CD4-positive, alpha-beta memory T cell (primary cell): ENCODE results near the gene UNCX. TPM values are rescaled to one million over a fixed set of nuclear protein-coding genes. Genes with fewer than 3 reads are reported as not detected.
"Not testable (repeated sequence)": the region's sequence is repeated elsewhere in the genome, so short reads cannot be mapped to it uniquely, and the experiment has no call there.

Source experiments
- CTCF ChIA-PET: fragments of 350-600 bp; sonication (Branson Sonifier 250); formaldehyde crosslinking; loops from one replicate; lab custom pipeline; 2021; ENCODE audit warnings: inconsistent platforms; ENCODE audit not compliant: partially characterized antibody; lab: Charles Lee
- POLR2A ChIA-PET: fragments of 350-600 bp; sonication (Branson Sonifier 250); formaldehyde crosslinking; loops from one replicate; lab custom pipeline; 2021; ENCODE audit not compliant: partially characterized antibody; lab: Charles Lee
- DNase-seq, 5 donors: peaks; one replicate each; pipeline versions ENCODE4 v3.0.0 to v3.0.0-alpha.2; 2020 to 2022; ENCODE audit warnings: mixed read lengths in 1 of 5
- H3K27ac ChIP-seq: one replicate; pipeline ENCODE4 v1.7.0; 2013; ENCODE audit warnings: low read depth, low read length
- H3K27me3 ChIP-seq: 2 replicates; pipeline ENCODE4 v1.7.0; 2013; ENCODE audit warnings: mild to moderate bottlenecking, low read length, moderate library complexity; ENCODE audit not compliant: insufficient read depth
- H3K36me3 ChIP-seq: 2 replicates; pipeline ENCODE4 v1.7.0; 2013; ENCODE audit warnings: mild to moderate bottlenecking, low read length, moderate library complexity; ENCODE audit not compliant: insufficient read depth
- H3K4me1 ChIP-seq: 2 replicates; pipeline ENCODE4 v1.7.0; 2013; ENCODE audit warnings: mild to moderate bottlenecking, low read length, moderate library complexity; ENCODE audit not compliant: insufficient read depth
- H3K4me3 ChIP-seq, 2 donors: one replicate each; pipeline ENCODE4 v1.7.0; 2013; ENCODE audit warnings: low read length in 2 of 2, mild to moderate bottlenecking in 1 of 2
- H3K9me3 ChIP-seq, 2 donors: one replicate each; pipeline ENCODE4 v1.7.0; 2013; ENCODE audit warnings: low read length in 2 of 2, control low read depth in 1 of 2; ENCODE audit not compliant: control insufficient read depth in 1 of 2
- H3K27ac Mint-ChIP-seq, 7 donors: one replicate each; pipeline ENCODE4 v1.8.0; 2020 to 2021; ENCODE audit warnings: mixed read lengths in 7 of 7, mild to moderate bottlenecking in 6 of 7, inconsistent platforms in 3 of 7, moderate library complexity in 3 of 7
- H3K27me3 Mint-ChIP-seq, 2 donors: one replicate each; pipeline ENCODE4 v1.8.0; 2020 to 2021; ENCODE audit warnings: mixed read lengths in 2 of 2
- H3K36me3 Mint-ChIP-seq, 2 donors: one replicate each; pipeline ENCODE4 v1.8.0; 2020 to 2021; ENCODE audit warnings: mixed read lengths in 2 of 2, inconsistent platforms in 1 of 2, mild to moderate bottlenecking in 1 of 2
- H3K4me1 Mint-ChIP-seq, 4 donors: one replicate each; pipeline ENCODE4 v1.8.0; 2020 to 2021; ENCODE audit warnings: mixed read lengths in 4 of 4, mild to moderate bottlenecking in 1 of 4
- H3K4me3 Mint-ChIP-seq, 8 donors: one replicate each; pipeline ENCODE4 v1.8.0; 2020 to 2021; ENCODE audit warnings: mixed read lengths in 8 of 8, mild to moderate bottlenecking in 7 of 8, moderate library complexity in 6 of 8, inconsistent platforms in 3 of 8
- H3K9me3 Mint-ChIP-seq, 8 donors: one replicate each; pipeline ENCODE4 v1.8.0; 2020 to 2021; ENCODE audit warnings: mixed read lengths in 8 of 8, mild to moderate bottlenecking in 5 of 8, inconsistent platforms in 3 of 8, moderate library complexity in 1 of 8
- intact Hi-C: fragments of 100-400 bp; cut with micrococcal nuclease; formaldehyde crosslinking; loops from one replicate; pipeline ENCODE4 v1.15.1; 2023
- polyA plus RNA-seq, 2 donors: library from polyadenylated mRNA; unstranded; fragments of 300-500 nt; fragmentation: Illumina TruSeq; gene quantifications; one replicate each; pipeline ENCODE4 v1.2.3, GENCODE V29; 2021
- total RNA-seq, 2 experiments: library from RNA; stranded (reverse); gene quantifications; one replicate each; pipeline ENCODE4 v1.2.3, GENCODE V29; 2021

UNCX gene
- total and polyA plus RNA-seq, 4 experiments from 2014 or later = not detected

GRCh38 chr7:1196441-1196840 lies 36.2 kb upstream of the UNCX start:
- H3K27me3 ChIP-seq, intact Hi-C loops: not testable (repeated sequence)
- H3K4me1 Mint-ChIP-seq = peaks cover 0 to 12% (median 8%) of the 10 kb centered on the region in 4 donors

GRCh38 chr7:1196950-1197349 lies 35.7 kb upstream of the UNCX start:
- H3K4me1 Mint-ChIP-seq = peaks cover 0 to 8% (median 5%) of the 10 kb centered on the region in 4 donors
- DNase-seq = no peak
- peaks cover 3% of the 10 kb centered on the region in 2 donors for H3K27me3 Mint-ChIP-seq
- H3K4me3 Mint-ChIP-seq = no peak overlapping the region
- no peaks in the 10 kb centered on the region for H3K27me3 ChIP-seq
- H3K27ac ChIP-seq = no peak overlapping the region
- H3K9me3 ChIP-seq = no peaks in the 10 kb centered on the region
- no peaks in the 10 kb centered on the region for H3K9me3 Mint-ChIP-seq
- no peaks in the 10 kb centered on the region for H3K36me3 ChIP-seq
- no peaks in the 10 kb centered on the region for H3K36me3 Mint-ChIP-seq
- no peak overlapping the region for H3K4me3 ChIP-seq
- intact Hi-C loops = no loop called here
- ChIA-PET POLR2A (no interaction called here), CTCF (no interaction called here)
- H3K4me1 ChIP-seq = peaks cover 6% of the 10 kb centered on the region
- H3K27ac Mint-ChIP-seq = no peak overlapping the region

More at GRCh38 chr7:1196441-1196840, 36.2 kb upstream of the UNCX start:
- DNase-seq, H3K4me3 ChIP-seq, H3K9me3 ChIP-seq, H3K27ac Mint-ChIP-seq, POLR2A ChIA-PET, H3K4me3 Mint-ChIP-seq, H3K9me3 Mint-ChIP-seq, H3K36me3 Mint-ChIP-seq, H3K36me3 ChIP-seq, H3K27ac ChIP-seq, CTCF ChIA-PET, H3K4me1 ChIP-seq, H3K27me3 Mint-ChIP-seq: not testable (repeated sequence)

- ChIA-PET CTCF (no interaction called here), POLR2A (no interaction called here)
- H3K4me3 Mint-ChIP-seq = no peak overlapping the region
- Histone ChIP-seq H3K36me3 (no peaks in the 10 kb centered on the region), H3K9me3 (no peaks in the 10 kb centered on the region), H3K4me1 (no peaks in the 10 kb centered on the region), H3K27ac (no peak overlapping the region), H3K4me3 (no peak overlapping the region), H3K27me3 (no peaks in the 10 kb centered on the region)
- H3K4me1 Mint-ChIP-seq = no peaks in the 10 kb centered on the region
- H3K27me3 Mint-ChIP-seq = peaks cover 1 to 5% of the 10 kb centered on the region in 2 donors
- DNase-seq = no peak
- no peaks in the 10 kb centered on the region for H3K9me3 Mint-ChIP-seq
- intact Hi-C loops = no loop called here
- H3K27ac Mint-ChIP-seq = no peak overlapping the region
- H3K36me3 Mint-ChIP-seq = no peaks in the 10 kb centered on the region
Observed at GRCh38 chr7:1197997-1198625, 34.6 kb upstream of the UNCX start.

- POLR2A ChIA-PET = no interaction called here
- H3K4me3 Mint-ChIP-seq = no peak overlapping the region
- intact Hi-C loops = no loop called here
- no peaks in the 10 kb centered on the region for H3K4me1 Mint-ChIP-seq
- no peak for DNase-seq
- no peak overlapping the region for H3K27ac ChIP-seq
- no peaks in the 10 kb centered on the region for H3K27me3 ChIP-seq
- no peaks in the 10 kb centered on the region for H3K9me3 Mint-ChIP-seq
- no peak overlapping the region for H3K4me3 ChIP-seq
- no peaks in the 10 kb centered on the region for H3K36me3 ChIP-seq
- no peaks in the 10 kb centered on the region for H3K4me1 ChIP-seq
- no peaks in the 10 kb centered on the region for H3K9me3 ChIP-seq
- no peak overlapping the region for H3K27ac Mint-ChIP-seq
- H3K36me3 Mint-ChIP-seq = no peaks in the 10 kb centered on the region
- CTCF ChIA-PET = no interaction called here
- peaks cover 3 to 6% of the 10 kb centered on the region in 2 donors for H3K27me3 Mint-ChIP-seq
Observed at GRCh38 chr7:1200045-1200444, 32.6 kb upstream of the UNCX start.

- Histone ChIP-seq H3K4me3 (no peak overlapping the region), H3K36me3 (no peaks in the 10 kb centered on the region), H3K9me3 (no peaks in the 10 kb centered on the region), H3K27ac (no peak overlapping the region), H3K4me1 (no peaks in the 10 kb centered on the region), H3K27me3 (no peaks in the 10 kb centered on the region)
- H3K27me3 Mint-ChIP-seq = peaks cover 3 to 6% of the 10 kb centered on the region in 2 donors
- intact Hi-C loops = no loop called here
- CTCF ChIA-PET = no interaction called here
- no peaks in the 10 kb centered on the region for H3K36me3 Mint-ChIP-seq
- POLR2A ChIA-PET = no interaction called here
- DNase-seq = no peak
- H3K4me3 Mint-ChIP-seq = no peak overlapping the region
- no peaks in the 10 kb centered on the region for H3K4me1 Mint-ChIP-seq
- no peaks in the 10 kb centered on the region for H3K9me3 Mint-ChIP-seq
- no peak overlapping the region for H3K27ac Mint-ChIP-seq
Observed at GRCh38 chr7:1201916-1202315, 30.8 kb upstream of the UNCX start.

GRCh38 chr7:1202914-1203313 lies 29.8 kb upstream of the UNCX start:
- CTCF ChIA-PET, H3K4me3 Mint-ChIP-seq, H3K27ac ChIP-seq, H3K4me1 ChIP-seq, POLR2A ChIA-PET, intact Hi-C loops, H3K27ac Mint-ChIP-seq, H3K36me3 Mint-ChIP-seq, H3K4me3 ChIP-seq, H3K9me3 Mint-ChIP-seq, H3K4me1 Mint-ChIP-seq, H3K27me3 Mint-ChIP-seq, H3K27me3 ChIP-seq, H3K9me3 ChIP-seq, H3K36me3 ChIP-seq, DNase-seq: not testable (repeated sequence)

- Histone ChIP-seq H3K4me3 (no peak overlapping the region), H3K9me3 (no peaks in the 10 kb centered on the region), H3K36me3 (no peaks in the 10 kb centered on the region), H3K4me1 (no peaks in the 10 kb centered on the region), H3K27ac (no peak overlapping the region), H3K27me3 (no peaks in the 10 kb centered on the region)
- Mint-ChIP-seq H3K9me3 (no peaks in the 10 kb centered on the region), H3K27me3 (peaks cover 8 to 12% of the 10 kb centered on the region in 2 donors), H3K27ac (no peak overlapping the region), H3K36me3 (no peaks in the 10 kb centered on the region), H3K4me1 (no peaks in the 10 kb centered on the region), H3K4me3 (no peak overlapping the region)
- ChIA-PET CTCF (no interaction called here), POLR2A (no interaction called here)
- intact Hi-C loops = no loop called here
- DNase-seq = no peak
Observed at GRCh38 chr7:1204460-1205140, 28.1 kb upstream of the UNCX start.
